Heart left ventricle (tissue), 16 donors: ENCODE measurements around the gene RTCB. TPM values are rescaled to one million over a fixed set of nuclear protein-coding genes. Genes with fewer than 3 reads are reported as not detected.

ENCODE experiments used
- ATAC-seq, 4 donors: fragments of 200-7000 bp; cut with Tn5 transposase; one replicate each; pipeline ENCODE4 v1.9.1; 2020 to 2022; ENCODE audit warnings: moderate library complexity in 4 of 4, mild to moderate bottlenecking in 3 of 4, moderate number of reproducible peaks in 1 of 4
- DNase-seq, 5 donors: peaks; one replicate each; pipeline ENCODE4 v3.0.0-alpha.2; 2020
- H3K27ac ChIP-seq, 12 donors: fragments of 200-600 bp; sonication (generic) in 4 of 12; one replicate each; pipeline versions ENCODE4 v1.5.0 to v1.8.0; 2016 to 2022; ENCODE audit warnings: mild to moderate bottlenecking in 2 of 12
- H3K27me3 ChIP-seq, 9 donors: fragments of 200-600 bp; sonication (generic) in 2 of 9; one replicate each; pipeline versions ENCODE4 v1.5.1 to v1.8.0; 2016 to 2022; ENCODE audit warnings: mild to moderate bottlenecking in 3 of 9
- H3K36me3 ChIP-seq, 9 donors: fragments of 200-600 bp; sonication (generic) in 2 of 9; one replicate each; pipeline versions ENCODE4 v1.5.0 to v1.8.0; 2018 to 2022; ENCODE audit warnings: mild to moderate bottlenecking in 2 of 9
- H3K4me1 ChIP-seq, 12 donors: fragments of 200-600 bp; sonication (generic) in 4 of 12; one replicate each; pipeline versions ENCODE4 v1.5.0 to v1.8.0; 2016 to 2022; ENCODE audit warnings: mild to moderate bottlenecking in 3 of 12
- H3K4me3 ChIP-seq, 12 donors: fragments of 200-600 bp; sonication (generic) in 4 of 12; one replicate each; pipeline versions ENCODE4 v1.5.0 to v1.8.0; 2017 to 2022; ENCODE audit warnings: mild to moderate bottlenecking in 9 of 12, moderate library complexity in 4 of 12
- H3K9me3 ChIP-seq, 12 donors: fragments of 200-600 bp; sonication (generic) in 4 of 12; one replicate each; pipeline versions ENCODE4 v1.5.0 to v1.8.0; 2016 to 2022; ENCODE audit warnings: mild to moderate bottlenecking in 1 of 12
- POLR2A ChIP-seq, 2 donors: fragments of 450-650 bp; IDR thresholded peaks; one replicate each; pipeline ENCODE4 v1.6.1; 2017; ENCODE audit warnings: antibody characterized with exemption in 2 of 2, mild to moderate bottlenecking in 2 of 2, moderate library complexity in 2 of 2
- WGBS, 4 donors: extraction: QIAGEN DNeasy Blood & Tissue Kit in 2 of 4; methylation state at CpG; one replicate each; pipeline versions ENCODE4 v1.1.5 to v1.1.7; 2013 to 2018; 5-methylcytosine and 5-hydroxymethylcytosine counted together
- intact Hi-C, 10 donors: fragments of 100-400 bp; cut with DNase I; formaldehyde crosslinking; loops; one replicate each; pipeline versions ENCODE4 v1.11.1 to v1.14.2; 2022
- polyA plus RNA-seq, 2 donors: library from polyadenylated mRNA; stranded (reverse); fragments of 200-250 nt; gene quantifications; one replicate each; pipeline ENCODE4 v1.2.3, GENCODE V29; 2013
- total RNA-seq, 9 donors: library from RNA; depleted of rRNA in 2 of 9; stranded (reverse); fragments of >200 nt in 2 of 9; fragmentation: NEBNext Ultra II Directional in 3 of 9; extraction: Animal tissue kit (Norgen Biotek cat#: 25700) in 3 of 9; gene quantifications; one replicate each; pipeline versions ENCODE4 v1.1.0 to v1.2.4, GENCODE V29; 2016 to 2023
- TF ChIP-seq, protein P1 (sequence below), 12 donors: fragments of 200-600 bp; sonication (generic) in 4 of 12; IDR thresholded peaks; one replicate each; pipeline versions ENCODE4 v1.5.0 to v1.8.0; 2018 to 2022; ENCODE audit warnings: antibody characterized with exemption in 12 of 12, mild to moderate bottlenecking in 5 of 12
- donor health status: ischemic (EF 13 %, LVEDD 7.1; RV severe dilation, severe dysfunction).
- donor health status: healthy with polysubstance abuse.
- donor health status: DM: no; HTN: yes; CAD: no.
- donor health status: DM: no; HTN: no; CAD: no.
- donor health status: ischemic (EF 25% LVEDD 6.9; RV normal size, moderate dysfunction).
- donor health status: ischemic (EF 25% LVEDD 5.7; RV mildly dilated, moderate dysfunction).
- donor health status: healthy.
- donor health status: DM: yes; HTN: yes; CAD: no.
- donor health status: ischemic (EF 35%, LVEDD 5.7; RV mildly dilated, moderate dysfunction).
- donor health status: nonischemic (EF 11% LVEDD 7.7; RV severe dilation, severe dysfunction).
- donor health status: DM: yes; HTN: yes; CAD: no.
- donor health status: PGD.
- donor health status: ischemic (EF 29% LVEDD 5.4; RV normal size, mild dysfunction).
- donor health status: nonischemic (EF 23%, LVEDD 6.1; RV moderate dilation, normal function).

RTCB gene
- total and polyA plus RNA-seq, 11 donors = 19.8 to 110 (median 47.1) TPM

DNA sequence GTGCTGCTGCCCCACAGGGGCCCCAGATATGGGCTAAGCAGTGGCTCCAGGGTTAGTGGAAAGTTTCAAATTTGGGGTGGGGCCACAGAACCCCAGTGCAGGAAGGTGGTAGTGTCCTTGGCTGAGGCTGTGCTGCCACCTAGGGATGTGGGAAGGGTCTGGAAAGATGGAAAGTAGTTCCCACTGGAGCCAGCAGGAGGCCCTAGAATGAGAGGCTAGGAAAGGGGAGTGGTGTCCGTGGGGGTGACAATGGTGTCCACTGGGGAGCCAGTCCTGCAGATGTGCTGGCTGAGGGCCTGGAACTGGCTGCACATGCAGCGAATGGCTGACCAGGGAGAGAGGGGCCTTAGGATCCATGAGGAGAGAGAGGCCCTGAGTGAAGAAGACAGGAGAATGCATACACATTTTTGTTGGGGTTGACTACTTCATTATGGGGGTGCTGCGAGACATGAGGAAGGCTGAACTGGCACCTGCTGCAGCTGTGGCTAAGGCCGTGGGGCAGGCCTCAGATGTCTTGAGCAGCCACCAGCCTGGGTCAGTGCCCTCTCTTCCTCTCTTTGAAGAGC lies 33.3 kb downstream of the RTCB start:
- Histone ChIP-seq H3K4me3 (no peak overlapping the region), H3K36me3 (no peaks in the 10 kb centered on the region), H3K4me1 (no peaks in the 10 kb centered on the region), H3K27ac (no peak overlapping the region), H3K27me3 (no peaks in the 10 kb centered on the region), H3K9me3 (no peaks in the 10 kb centered on the region)
- ATAC-seq (peak in 3 of 4 donors; percentile 48 to 61 (median 60)), DNase-seq (no peak)
- intact Hi-C loops = loop anchor here in 1 of 10 donors (5.0 to 10.0 kb wide), 2 partner anchors 176 to 404 kb away; no protein-coding TSS in a partner anchor
- TF ChIP-seq, protein P1, sequence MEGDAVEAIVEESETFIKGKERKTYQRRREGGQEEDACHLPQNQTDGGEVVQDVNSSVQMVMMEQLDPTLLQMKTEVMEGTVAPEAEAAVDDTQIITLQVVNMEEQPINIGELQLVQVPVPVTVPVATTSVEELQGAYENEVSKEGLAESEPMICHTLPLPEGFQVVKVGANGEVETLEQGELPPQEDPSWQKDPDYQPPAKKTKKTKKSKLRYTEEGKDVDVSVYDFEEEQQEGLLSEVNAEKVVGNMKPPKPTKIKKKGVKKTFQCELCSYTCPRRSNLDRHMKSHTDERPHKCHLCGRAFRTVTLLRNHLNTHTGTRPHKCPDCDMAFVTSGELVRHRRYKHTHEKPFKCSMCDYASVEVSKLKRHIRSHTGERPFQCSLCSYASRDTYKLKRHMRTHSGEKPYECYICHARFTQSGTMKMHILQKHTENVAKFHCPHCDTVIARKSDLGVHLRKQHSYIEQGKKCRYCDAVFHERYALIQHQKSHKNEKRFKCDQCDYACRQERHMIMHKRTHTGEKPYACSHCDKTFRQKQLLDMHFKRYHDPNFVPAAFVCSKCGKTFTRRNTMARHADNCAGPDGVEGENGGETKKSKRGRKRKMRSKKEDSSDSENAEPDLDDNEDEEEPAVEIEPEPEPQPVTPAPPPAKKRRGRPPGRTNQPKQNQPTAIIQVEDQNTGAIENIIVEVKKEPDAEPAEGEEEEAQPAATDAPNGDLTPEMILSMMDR (IDR thresholded peaks at IDR 0.05) = peak in 11 of 12 donors; percentile 19 to 63 (median 39)
- no peak for TF ChIP-seq POLR2A (IDR thresholded peaks at IDR 0.05)
- 35 to 53% (median 43%) methylated on average over 3 to 4 of the region's 4 CpGs for WGBS, 4 donors

DNA sequence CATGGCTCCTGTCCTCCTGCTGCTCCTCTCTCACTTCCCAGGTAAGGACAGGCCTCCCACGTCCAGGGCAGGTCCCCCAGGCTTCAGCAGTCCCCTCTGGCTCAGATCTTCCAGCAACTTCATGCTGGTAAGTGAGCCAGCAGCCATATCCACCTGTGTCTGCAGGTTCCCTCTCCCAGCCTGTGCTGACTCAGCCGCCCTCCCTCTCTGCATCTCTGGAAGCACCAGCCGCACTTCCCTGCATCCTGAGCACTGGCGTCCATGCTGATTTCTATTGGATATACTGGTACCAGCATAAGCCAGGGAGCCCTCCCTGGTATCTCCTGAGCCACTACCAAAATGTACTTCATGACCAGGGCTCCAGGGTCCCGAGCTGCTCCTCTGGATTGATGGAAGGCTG lies 35.4 kb downstream of the RTCB start:
- 72 to 77% (median 75%) methylated on average over 4 to 5 of the region's 5 CpGs for WGBS, 4 donors
- H3K36me3 ChIP-seq = no peaks in the 10 kb centered on the region
- no peak overlapping the region for H3K4me3 ChIP-seq
- peaks cover 0 to 7% (median 0%) of the 10 kb centered on the region in 9 donors for H3K27me3 ChIP-seq
- no peak for ATAC-seq
- intact Hi-C loops = loop anchor here in 1 of 10 donors (5.0 to 10.0 kb wide), 2 partner anchors 174 to 402 kb away; no protein-coding TSS in a partner anchor
- H3K9me3 ChIP-seq = no peaks in the 10 kb centered on the region
- no peak overlapping the region for H3K27ac ChIP-seq
- no peak for TF ChIP-seq POLR2A (IDR thresholded peaks at IDR 0.05)
- TF ChIP-seq, protein P1 (IDR thresholded peaks at IDR 0.05) = no peak
- DNase-seq = no peak
- no peaks in the 10 kb centered on the region for H3K4me1 ChIP-seq

DNA sequence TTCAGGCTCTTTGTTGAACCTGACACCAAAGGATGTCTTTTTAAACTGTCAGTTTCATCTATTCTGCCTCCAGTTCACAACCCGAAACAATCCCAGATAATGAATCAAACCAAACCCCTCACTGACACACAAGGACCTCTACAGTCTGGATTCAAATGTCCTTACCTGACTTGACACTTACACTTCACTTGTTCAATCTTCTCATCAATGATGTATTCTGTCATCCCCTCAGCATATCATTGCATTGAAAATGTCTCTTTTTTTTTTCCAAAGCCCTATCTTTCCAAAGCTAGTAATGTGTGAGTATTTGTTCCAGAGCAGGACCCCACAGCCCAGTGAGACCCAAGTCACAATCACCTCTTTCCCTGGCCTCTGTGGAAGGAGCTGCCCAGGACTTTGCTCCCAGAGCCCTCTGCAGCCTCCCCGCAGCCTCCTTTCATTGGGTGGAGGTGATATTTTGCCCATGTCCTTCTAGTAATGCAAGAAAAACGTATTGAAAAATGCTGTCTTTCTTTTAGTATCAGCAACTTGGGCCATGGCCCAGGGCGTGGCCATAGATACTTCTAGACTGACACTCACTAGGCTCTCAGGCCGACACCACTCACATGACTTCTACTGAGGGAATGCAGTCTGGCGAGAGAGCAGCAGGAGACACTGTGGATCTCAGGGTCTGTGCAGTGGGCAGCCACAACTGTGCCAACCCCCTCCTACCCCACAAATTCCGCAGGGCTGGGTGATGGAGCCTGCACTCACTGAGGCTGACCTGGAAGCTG lies 36.2 kb downstream of the RTCB start:
- peaks cover 0 to 7% (median 0%) of the 10 kb centered on the region in 9 donors for H3K27me3 ChIP-seq
- no peaks in the 10 kb centered on the region for H3K9me3 ChIP-seq
- no peaks in the 10 kb centered on the region for H3K36me3 ChIP-seq
- WGBS, 4 donors = 80 to 86% (median 83%) methylated on average over 7 of the region's 7 CpGs
- no peak overlapping the region for H3K4me3 ChIP-seq
- intact Hi-C loops = loop anchor here in 1 of 10 donors (5.0 to 10.0 kb wide), 2 partner anchors 174 to 401 kb away; no protein-coding TSS in a partner anchor
- H3K4me1 ChIP-seq = no peaks in the 10 kb centered on the region
- DNase-seq (no peak), ATAC-seq (peak in 1 of 4 donors; percentile 18)
- TF ChIP-seq, protein P1 (IDR thresholded peaks at IDR 0.05) = no peak
- TF ChIP-seq POLR2A (IDR thresholded peaks at IDR 0.05) = no peak
- H3K27ac ChIP-seq = no peak overlapping the region

DNA sequence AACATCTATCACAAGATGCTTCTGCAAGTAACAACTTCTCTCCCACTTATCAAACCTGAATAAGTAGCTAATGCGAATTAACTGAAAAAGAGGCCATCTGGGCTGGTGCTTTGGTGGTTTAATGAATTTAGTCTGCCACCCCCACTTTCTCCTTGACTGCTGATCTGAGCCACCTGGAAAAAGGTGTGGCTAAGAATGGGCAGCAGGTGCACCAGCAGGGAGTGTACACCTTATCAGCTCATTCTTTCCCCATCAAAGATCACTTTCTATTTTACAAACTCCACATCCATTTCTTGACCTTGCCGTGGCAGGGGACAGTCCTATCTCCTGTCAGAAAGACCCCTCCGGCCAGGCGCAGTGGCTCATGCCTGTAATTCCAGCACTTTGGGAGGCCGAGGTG lies 47.8 kb downstream of the RTCB start:
- Histone ChIP-seq H3K9me3 (no peaks in the 10 kb centered on the region), H3K36me3 (no peaks in the 10 kb centered on the region), H3K27ac (no peak overlapping the region), H3K27me3 (no peaks in the 10 kb centered on the region), H3K4me1 (no peaks in the 10 kb centered on the region), H3K4me3 (no peak overlapping the region)
- intact Hi-C loops = no loop called here
- DNase-seq (no peak), ATAC-seq (no peak)
- WGBS, 4 donors = 77 to 87% (median 83%) methylated on average over 5 of the region's 5 CpGs
- TF ChIP-seq, protein P1 (IDR thresholded peaks at IDR 0.05) = no peak
- TF ChIP-seq POLR2A (IDR thresholded peaks at IDR 0.05) = no peak
